Measurements from ENCODE around the gene PAAF1. TPM values are rescaled to one million over a fixed set of nuclear protein-coding genes. Genes with fewer than 3 reads are reported as not detected.
"Not testable (repeated sequence)": the region's sequence is repeated elsewhere in the genome, so short reads cannot be mapped to it uniquely, and the experiment has no call there.

Gene PAAF1
- polyA plus RNA-seq, 4 donors, result 29.6 to 36.5 (median 34.7) TPM

DNA sequence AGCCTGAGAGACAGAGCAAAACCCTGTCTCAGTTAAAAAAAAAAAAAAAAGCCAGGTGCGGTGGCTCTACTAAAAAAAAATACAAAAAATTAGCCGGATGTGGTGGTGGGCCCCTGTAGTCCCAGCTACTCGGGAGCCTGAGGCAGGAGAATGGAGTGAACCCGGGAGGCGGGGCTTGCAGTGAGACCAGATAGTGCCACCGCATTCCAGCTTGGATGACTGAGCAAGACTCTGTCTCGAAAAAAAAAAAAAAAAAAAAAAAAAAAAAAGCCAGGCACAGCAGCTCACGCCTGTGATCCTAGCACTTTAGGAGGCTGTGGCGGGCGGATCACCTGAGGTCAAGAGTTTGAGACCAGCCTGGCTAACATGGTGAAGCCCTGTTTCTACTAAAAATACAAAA, 3.6 kb downstream of the PAAF1 start:
- not testable (repeated sequence) for DNase-seq (ENCODE audit: low read depth in 4 of 4, low spot score in 3 of 4)

GRCh38 chr11:73883856-73884255, 7.1 kb downstream of the PAAF1 start:
- no peak for DNase-seq (ENCODE audit: low read depth in 4 of 4, low spot score in 3 of 4)

DNA sequence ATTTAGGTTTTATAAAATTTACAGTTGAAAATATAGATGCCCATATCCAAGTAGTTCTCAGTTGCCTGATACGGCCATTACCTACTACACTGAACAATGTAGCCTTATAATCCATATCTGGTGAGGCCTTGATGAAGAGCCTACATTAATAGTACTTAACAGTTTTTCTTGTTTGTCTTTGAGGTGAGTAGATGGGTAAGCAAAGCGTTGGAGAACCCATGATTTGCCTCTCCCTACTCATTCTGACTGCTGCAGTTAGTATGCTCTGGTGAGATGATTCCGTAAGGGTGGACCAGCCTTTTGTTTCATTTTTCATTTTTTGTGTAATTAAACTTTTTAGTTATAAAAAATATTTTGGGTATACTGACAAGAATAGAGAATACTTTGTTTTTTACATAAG, 11.4 kb downstream of the PAAF1 start:
- no peak for DNase-seq (ENCODE audit: low read depth in 4 of 4, low spot score in 3 of 4)

DNA sequence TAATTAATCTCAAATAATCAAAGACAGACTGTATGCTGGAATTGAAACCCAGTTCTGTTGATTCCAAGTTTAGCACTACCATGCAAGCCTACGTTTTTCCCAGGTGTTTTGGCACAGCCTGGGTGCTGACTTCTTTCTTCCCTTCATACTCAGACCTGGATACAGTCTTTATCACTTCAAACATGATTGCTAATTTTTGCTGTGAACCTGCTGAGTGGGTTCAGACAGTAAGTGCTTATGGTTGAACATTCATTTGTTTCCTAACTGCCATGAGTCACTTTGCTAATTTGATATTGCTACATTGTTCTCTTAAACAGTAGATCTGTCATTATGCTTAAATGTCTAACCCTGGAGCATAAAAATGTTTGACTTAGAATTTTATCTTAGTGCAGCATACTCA, 12.2 kb downstream of the PAAF1 start:
- DNase-seq (ENCODE audit: low read depth in 4 of 4, low spot score in 3 of 4), result no peak

DNA sequence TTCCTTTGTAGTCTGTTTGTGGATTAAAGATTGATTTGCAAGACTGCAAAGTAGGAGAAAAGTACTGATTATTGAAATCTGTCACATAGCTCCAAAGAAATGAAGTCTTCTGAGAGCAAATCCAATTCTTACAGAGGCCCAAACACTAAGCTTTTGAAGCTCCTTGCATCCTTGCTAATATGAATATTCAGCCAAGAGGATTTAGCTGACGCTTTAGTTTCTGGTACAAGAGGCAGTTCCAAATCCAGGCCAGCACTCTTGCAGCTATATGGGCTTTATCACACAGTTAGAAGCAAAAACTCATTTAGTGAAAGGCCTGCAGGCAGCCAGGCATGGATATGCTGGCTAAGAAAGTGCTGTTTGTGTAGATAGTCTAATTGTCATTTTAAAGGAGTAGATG, 12.7 kb downstream of the PAAF1 start:
- no peak for DNase-seq (ENCODE audit: low read depth in 4 of 4, low spot score in 3 of 4)

GRCh38 chr11:73893041-73893440, 16.2 kb downstream of the PAAF1 start:
- no peak for DNase-seq (ENCODE audit: low read depth in 4 of 4, low spot score in 3 of 4)

GRCh38 chr11:73894725-73895335, 18.0 kb downstream of the PAAF1 start:
- no peak for DNase-seq (ENCODE audit: low read depth in 4 of 4, low spot score in 3 of 4)

GRCh38 chr11:73902303-73902702, 25.5 kb downstream of the PAAF1 start:
- DNase-seq (ENCODE audit: low read depth in 4 of 4, low spot score in 3 of 4), result no peak

DNA sequence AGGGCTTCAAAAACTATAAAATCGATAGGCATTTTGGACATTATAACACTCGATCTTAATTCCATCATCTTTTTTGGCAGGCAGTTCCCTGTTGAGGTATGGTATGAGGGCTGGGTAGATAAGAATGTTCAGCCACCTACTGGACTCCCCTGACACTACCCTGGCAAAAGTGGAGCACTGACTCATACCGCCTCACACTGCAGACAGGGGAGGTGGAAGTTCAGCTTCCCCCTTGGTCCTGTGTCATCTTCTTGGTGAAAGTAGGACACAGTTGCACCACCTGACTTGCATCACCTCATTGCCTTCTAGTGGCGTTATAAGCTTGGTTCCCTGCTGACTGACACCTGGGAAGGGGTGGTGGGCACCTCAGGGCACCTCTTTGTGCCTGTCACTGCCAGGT, 30.4 kb downstream of the PAAF1 start:
- DNase-seq (ENCODE audit: low read depth in 4 of 4, low spot score in 3 of 4), result no peak

GRCh38 chr11:73912026-73912425, 35.2 kb downstream of the PAAF1 start:
- no peak for DNase-seq (ENCODE audit: low read depth in 4 of 4, low spot score in 3 of 4)

GRCh38 chr11:73913472-73913871, 36.7 kb downstream of the PAAF1 start:
- DNase-seq (ENCODE audit: low read depth in 4 of 4, low spot score in 3 of 4), result no peak

DNA sequence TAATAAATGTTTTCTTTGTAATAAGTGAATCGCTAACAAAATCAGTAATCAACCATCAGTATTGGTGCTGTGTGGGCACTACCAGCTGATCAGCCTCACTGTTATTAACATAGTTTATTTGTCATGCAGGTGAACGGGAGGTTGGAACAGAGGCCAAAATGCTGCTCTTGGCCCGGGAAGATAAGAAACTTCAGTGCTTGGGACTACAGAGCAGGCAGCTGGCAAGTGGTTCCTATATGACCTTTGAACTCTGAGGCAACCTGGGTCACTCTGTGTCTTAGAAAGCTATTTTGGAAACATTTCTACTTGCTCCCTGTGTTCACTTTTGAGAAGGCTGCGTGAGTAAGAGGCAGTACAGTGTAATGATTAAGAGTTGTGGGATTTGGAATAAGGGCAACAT, 37.5 kb downstream of the PAAF1 start:
- DNase-seq (ENCODE audit: low read depth in 4 of 4, low spot score in 3 of 4), result no peak

GRCh38 chr11:73916435-73916834, 39.6 kb downstream of the PAAF1 start:
- no peak for DNase-seq (ENCODE audit: low read depth in 4 of 4, low spot score in 3 of 4)

- no peak for DNase-seq (ENCODE audit: low read depth in 4 of 4, low spot score in 3 of 4)
Observed at GRCh38 chr11:73921180-73921579, 44.4 kb downstream of the PAAF1 start.

GRCh38 chr11:73929388-73929787, 52.6 kb downstream of the PAAF1 start:
- no peak for DNase-seq (ENCODE audit: low read depth in 4 of 4, low spot score in 3 of 4)

DNA sequence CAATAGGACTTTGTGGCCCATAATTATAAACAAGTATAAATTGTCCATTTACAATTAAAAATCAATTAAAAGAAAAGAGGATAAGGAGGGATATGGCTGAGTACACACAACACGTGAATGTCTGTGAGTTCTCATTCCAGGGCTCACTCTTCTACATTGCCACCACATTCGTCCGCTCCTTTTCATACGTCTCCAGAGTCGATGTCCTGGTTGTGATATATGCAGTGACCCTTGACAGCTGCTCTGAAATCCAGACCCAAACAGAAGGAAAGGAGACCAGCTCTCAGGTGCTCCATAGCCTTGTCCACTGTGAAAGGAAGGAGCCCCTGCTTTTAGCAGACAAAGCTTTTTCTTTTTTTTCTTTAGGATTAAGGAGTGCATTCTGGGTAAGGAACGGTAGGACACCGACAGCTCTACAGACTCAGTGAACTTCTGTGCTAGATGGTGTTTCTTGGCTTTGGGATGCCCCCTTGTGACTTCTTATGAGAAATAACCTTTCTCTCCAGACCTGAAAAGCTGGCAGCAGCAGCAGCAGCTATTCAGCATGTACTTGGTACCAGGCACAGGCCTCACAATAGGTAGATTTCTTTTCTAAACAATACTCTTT, 54.3 kb downstream of the PAAF1 start:
- DNase-seq (ENCODE audit: low read depth in 4 of 4, low spot score in 3 of 4), result peak in 2 of 4 donors; percentile 5 to 23

GRCh38 chr11:73931951-73932350, 55.2 kb downstream of the PAAF1 start:
- no peak for DNase-seq (ENCODE audit: low read depth in 4 of 4, low spot score in 3 of 4)

DNA sequence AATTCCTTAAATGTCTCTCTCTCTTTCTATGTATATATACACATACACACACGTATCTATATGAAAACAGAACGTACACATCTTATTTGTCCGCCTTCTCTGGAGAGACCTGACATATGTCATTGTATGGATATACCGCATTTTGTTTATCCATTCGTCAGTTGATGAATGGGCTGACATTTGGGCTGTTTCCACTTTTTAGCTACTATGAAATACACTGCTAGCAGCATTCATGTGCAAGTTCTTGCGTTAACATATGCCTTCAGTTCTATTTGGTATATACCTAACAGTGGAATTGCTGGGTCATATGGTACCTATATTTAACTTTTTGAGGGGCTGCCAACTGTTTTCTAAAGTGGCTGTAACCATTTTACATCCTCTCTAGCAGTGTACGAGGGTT, 56.0 kb downstream of the PAAF1 start:
- DNase-seq (ENCODE audit: low read depth in 4 of 4, low spot score in 3 of 4), result no peak

DNA sequence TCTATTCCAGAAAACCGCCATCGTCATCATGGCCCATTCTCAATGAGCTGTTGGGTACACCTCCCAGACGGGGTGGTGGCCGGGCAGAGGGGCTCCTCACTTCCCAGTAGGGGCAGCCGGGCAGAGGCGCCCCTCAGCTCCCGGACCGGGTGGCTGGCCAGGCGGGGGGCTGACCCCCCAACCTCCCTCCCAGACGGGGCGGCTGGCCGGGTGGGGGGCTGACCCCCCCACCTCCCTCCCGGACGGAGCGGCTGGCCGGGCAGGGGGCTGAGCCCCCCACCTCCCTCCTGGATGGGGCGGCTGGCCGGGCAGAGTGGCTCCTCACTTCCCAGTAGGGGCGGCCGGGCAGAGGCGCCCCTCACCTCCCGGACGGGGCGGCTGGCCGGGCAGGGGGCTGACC, 59.2 kb downstream of the PAAF1 start:
- not testable (repeated sequence) for DNase-seq (ENCODE audit: low read depth in 4 of 4, low spot score in 3 of 4)

GRCh38 chr11:73939096-73939495, 62.3 kb downstream of the PAAF1 start:
- no peak for DNase-seq (ENCODE audit: low read depth in 4 of 4, low spot score in 3 of 4)

DNA sequence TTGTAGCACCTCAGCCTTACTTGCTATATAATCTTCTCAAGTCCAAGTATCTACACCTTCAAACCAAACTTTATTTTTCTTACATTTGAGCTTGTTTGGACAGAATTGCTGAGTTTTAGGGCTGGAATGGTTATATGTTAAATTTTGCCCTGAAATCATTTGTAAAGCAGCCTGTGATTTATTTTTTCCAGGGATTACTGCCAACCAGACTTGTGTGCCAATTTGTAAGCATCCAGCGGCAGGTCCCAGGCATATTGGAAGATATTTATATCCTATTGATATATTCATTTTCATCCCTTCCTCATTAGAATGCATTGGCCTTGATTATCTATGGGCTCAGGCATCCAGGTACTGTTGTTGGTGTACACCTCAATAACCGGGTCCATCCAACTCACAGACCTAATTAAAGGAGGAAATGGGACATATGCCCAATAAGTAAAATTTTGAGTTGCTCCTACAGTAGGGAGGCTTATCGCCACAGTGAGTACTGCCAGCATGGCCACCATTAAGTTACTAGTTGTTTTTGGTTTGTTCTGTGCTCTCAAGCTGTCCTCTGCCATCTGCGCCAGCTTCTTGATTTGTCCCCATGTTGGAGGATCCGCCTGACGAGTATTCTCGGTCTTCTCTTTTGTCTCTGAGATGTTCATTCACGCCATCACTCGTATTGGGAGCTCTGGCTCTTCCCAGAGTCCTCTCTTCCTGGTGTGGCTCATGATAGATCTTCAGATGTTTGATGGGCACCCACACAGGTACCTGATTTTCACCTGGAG, 64.2 kb downstream of the PAAF1 start:
- DNase-seq (ENCODE audit: low read depth in 4 of 4, low spot score in 3 of 4), result no peak

DNA sequence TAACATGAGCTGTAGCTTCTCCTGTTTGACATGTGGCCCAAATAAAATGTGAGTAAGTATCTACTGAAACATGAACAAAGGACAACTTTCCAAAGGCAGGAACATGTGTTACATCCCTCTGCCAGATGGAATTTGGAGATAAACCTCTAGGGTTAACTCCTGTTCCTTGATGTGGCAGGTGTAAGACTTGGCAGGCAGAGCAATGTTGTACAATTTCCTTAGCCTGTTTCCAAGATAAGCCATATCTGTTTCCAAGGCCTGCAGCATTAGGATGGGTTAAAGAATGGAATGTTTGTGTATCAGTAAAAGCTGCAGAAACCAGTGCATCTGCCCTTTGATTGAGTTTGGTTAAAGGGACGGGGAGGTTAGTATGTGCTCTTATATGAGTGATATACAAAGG, 65.2 kb downstream of the PAAF1 start:
- DNase-seq (ENCODE audit: low read depth in 4 of 4, low spot score in 3 of 4), result no peak

Measured in right renal pelvis (tissue), 4 donors.